8988T (cell line): ENCODE data around the gene C17orf100.

Source experiments
- DNase-seq: peaks from one replicate; pipeline ENCODE4 v3.0.0; 2011

C17orf100 gene

GRCh38 chr17:6651354-6651918 lies at the start of gene C17orf100, which contains the start of gene MED31:
C17orf100 (plus strand) TSS chr17:6651762; CDS start chr17:6651914, 152 bp downstream.
MED31 (minus strand) TSS chr17:6651605; CDS start chr17:6651528, 77 bp downstream.
- DNase-seq = peak; percentile 82

GRCh38 chr17:6602141-6602540 lies 49.4 kb upstream of the C17orf100 start:
- DNase-seq = no peak

- DNase-seq = no peak
Observed at GRCh38 chr17:6603744-6604325, 47.7 kb upstream of the C17orf100 start.

GRCh38 chr17:6605142-6605541 lies 46.4 kb upstream of the C17orf100 start:
- no peak for DNase-seq

GRCh38 chr17:6608321-6608720 lies 43.2 kb upstream of the C17orf100 start:
- DNase-seq = no peak

GRCh38 chr17:6610011-6610410 lies 41.6 kb upstream of the C17orf100 start:
- DNase-seq = no peak

GRCh38 chr17:6611231-6611630 lies 40.3 kb upstream of the C17orf100 start:
- no peak for DNase-seq

GRCh38 chr17:6623941-6624340 lies 27.6 kb upstream of the C17orf100 start:
- DNase-seq = no peak

GRCh38 chr17:6626616-6627015 lies 24.9 kb upstream of the C17orf100 start:
- no peak for DNase-seq

- DNase-seq = no peak
Observed at GRCh38 chr17:6627019-6627418, 24.5 kb upstream of the C17orf100 start.

- no peak for DNase-seq
Observed at GRCh38 chr17:6630390-6630789, 21.2 kb upstream of the C17orf100 start.

- no peak for DNase-seq
Observed at GRCh38 chr17:6632530-6632929, 19.0 kb upstream of the C17orf100 start.

- no peak for DNase-seq
Observed at GRCh38 chr17:6633263-6633662, 18.3 kb upstream of the C17orf100 start.

GRCh38 chr17:6636105-6636504 lies 15.5 kb upstream of the C17orf100 start:
- DNase-seq = no peak

GRCh38 chr17:6636616-6637457 lies 14.7 kb upstream of the C17orf100 start:
- no peak for DNase-seq

GRCh38 chr17:6637458-6637840 lies 14.1 kb upstream of the C17orf100 start:
- no peak for DNase-seq

GRCh38 chr17:6638046-6638908 lies 13.3 kb upstream of the C17orf100 start:
- DNase-seq = no peak

- no peak for DNase-seq
Observed at GRCh38 chr17:6639014-6639585, 12.5 kb upstream of the C17orf100 start.

- no peak for DNase-seq
Observed at GRCh38 chr17:6639586-6640535, 11.7 kb upstream of the C17orf100 start.

GRCh38 chr17:6640536-6641246 lies 10.9 kb upstream of the C17orf100 start, which contains the start of the genes KIAA0753 and TXNDC17:
KIAA0753 (minus strand) TSS chr17:6640711; CDS start chr17:6635103, 5,608 bp downstream.
TXNDC17 (plus strand) TSS chr17:6641060; CDS start chr17:6641083, 23 bp downstream.
- DNase-seq = no peak
